ENCODE results near the gene ABCF1. TPM values are rescaled to one million over a fixed set of nuclear protein-coding genes. Genes with fewer than 3 reads are reported as not detected.

The ABCF1 gene
- total RNA-seq, 1 experiment from 2014 or later: 53.3 TPM

DNA sequence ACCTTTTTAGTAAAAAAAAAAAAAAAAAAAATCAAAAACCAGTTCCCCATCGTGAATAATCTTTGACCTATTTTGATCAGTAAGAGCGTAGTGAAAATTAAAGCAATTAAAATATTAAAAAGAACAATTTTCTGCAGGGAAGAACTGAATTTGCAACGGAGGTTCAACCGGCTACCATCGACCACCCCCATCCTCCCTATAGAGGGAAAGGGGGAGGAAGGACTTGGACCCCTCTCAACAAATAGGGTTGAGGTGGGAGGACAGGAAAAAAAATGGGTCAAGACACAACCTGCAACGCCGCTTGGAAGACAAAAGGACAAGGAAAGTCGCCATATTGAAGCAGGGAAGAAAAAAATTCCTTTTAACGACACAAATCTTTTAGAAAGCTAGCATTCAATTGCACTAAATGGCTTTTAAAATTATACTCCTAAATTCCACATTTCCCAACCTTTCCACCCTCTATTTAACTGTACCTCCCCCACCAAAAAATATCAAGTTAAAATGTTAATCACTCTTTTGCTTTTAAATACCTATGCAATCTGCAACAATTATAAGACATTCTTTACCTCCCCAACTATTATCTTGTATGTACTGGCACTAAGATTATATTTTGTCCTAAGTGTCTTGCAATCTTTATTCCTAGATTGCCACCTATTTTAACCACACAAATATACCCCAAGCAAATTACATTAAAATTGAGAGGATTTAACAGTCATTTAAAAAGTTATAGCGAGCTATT is 44.1 kb downstream of the ABCF1 start:
- H3K27me3 ChIP-seq (ENCODE audit: insufficient read depth, low read length): no peaks in the 10 kb centered on the region
- H3K4me1 ChIP-seq (ENCODE audit: control insufficient read depth in 1 of 2, insufficient read depth in 2 of 2, low read length in 2 of 2): peaks cover 13 to 40% of the 10 kb centered on the region in 2 experiments
- H3K9me2 ChIP-seq (ENCODE audit: insufficient read depth): no peaks in the 10 kb centered on the region
- no peaks in the 10 kb centered on the region for H3K9me3 ChIP-seq (ENCODE audit: control insufficient read depth in 1 of 2, insufficient read depth in 1 of 2, low read depth in 1 of 2, low read length in 2 of 2)
- ATAC-seq (no peak), DNase-seq (ENCODE audit: low read depth, low spot score) (peak; percentile 75)
- H3K4me2 ChIP-seq (ENCODE audit: low read length): peak overlapping the region; percentile 87
- H3K79me2 ChIP-seq (ENCODE audit: insufficient read depth, low read length): peaks cover 76% of the 10 kb centered on the region
- CTCF ChIA-PET: interaction anchor here (1.3 to 3.6 kb wide), 3 partner anchors 57 to 133 kb away, joined by 4 to 26 read pairs (median 5); partner anchors contain the start of gene DHX16
- POLR2A ChIA-PET: interaction anchor here (0.7 to 3.5 kb wide), 26 partner anchors 11 to 472 kb away, joined by 3 to 17 read pairs (median 6); partner anchors contain the start of genes ABCF1, ATAT1, GNL1 and MDC1
- no peaks in the 10 kb centered on the region; the same call in 1 of the 2 replicates for H4K20me1 ChIP-seq (ENCODE audit: insufficient read depth)
- peak; percentile 98 for TF ChIP-seq POLR2A (IDR thresholded peaks at IDR 0.05; ENCODE audit: borderline replicate concordance, extremely low read depth, insufficient read depth, insufficient read length)
- no peak for TF ChIP-seq CEBPB (IDR thresholded peaks at IDR 0.05; ENCODE audit: low read depth)
- peak; percentile 93 for TF ChIP-seq POLR2AphosphoS5 (IDR thresholded peaks at IDR 0.05; ENCODE audit: low read depth, low read length)
- H3K9ac ChIP-seq (ENCODE audit: low read length): peak overlapping the region; percentile 98
- peak overlapping the region; percentile 92 to 94 for H3K4me3 ChIP-seq (replicated peaks in 1 of 2; ENCODE audit: low read depth in 1 of 2, low read length in 2 of 2)
- BruUV-seq (replicated peaks): TSS peak; percentile 7
- RAD21 ChIA-PET (ENCODE audit: low non-redundant PET in 1 of 2, low total read pairs in 2 of 2, uncharacterized antibody in 2 of 2, unreplicated experiment in 2 of 2): interaction anchor here (0.5 to 0.7 kb wide), 2 partner anchors 17 to 19 kb away, joined by 3 to 4 read pairs; no protein-coding TSS in a partner anchor
- peak overlapping the region; percentile 87 for H3K27ac ChIP-seq (ENCODE audit: low read depth, low read length)
- peaks cover 14 to 33% of the 10 kb centered on the region in 2 experiments for H3K36me3 ChIP-seq (ENCODE audit: control insufficient read depth in 1 of 2, insufficient read depth in 2 of 2, low read length in 2 of 2)
- no peak overlapping the region for H2AFZ ChIP-seq (ENCODE audit: low read depth, low read length, poor library complexity, severe bottlenecking)
- intact Hi-C loops (cut with micrococcal nuclease): loop anchor here (10.0 kb wide), 1 partner anchor 199 kb away; no protein-coding TSS in a partner anchor

DNA sequence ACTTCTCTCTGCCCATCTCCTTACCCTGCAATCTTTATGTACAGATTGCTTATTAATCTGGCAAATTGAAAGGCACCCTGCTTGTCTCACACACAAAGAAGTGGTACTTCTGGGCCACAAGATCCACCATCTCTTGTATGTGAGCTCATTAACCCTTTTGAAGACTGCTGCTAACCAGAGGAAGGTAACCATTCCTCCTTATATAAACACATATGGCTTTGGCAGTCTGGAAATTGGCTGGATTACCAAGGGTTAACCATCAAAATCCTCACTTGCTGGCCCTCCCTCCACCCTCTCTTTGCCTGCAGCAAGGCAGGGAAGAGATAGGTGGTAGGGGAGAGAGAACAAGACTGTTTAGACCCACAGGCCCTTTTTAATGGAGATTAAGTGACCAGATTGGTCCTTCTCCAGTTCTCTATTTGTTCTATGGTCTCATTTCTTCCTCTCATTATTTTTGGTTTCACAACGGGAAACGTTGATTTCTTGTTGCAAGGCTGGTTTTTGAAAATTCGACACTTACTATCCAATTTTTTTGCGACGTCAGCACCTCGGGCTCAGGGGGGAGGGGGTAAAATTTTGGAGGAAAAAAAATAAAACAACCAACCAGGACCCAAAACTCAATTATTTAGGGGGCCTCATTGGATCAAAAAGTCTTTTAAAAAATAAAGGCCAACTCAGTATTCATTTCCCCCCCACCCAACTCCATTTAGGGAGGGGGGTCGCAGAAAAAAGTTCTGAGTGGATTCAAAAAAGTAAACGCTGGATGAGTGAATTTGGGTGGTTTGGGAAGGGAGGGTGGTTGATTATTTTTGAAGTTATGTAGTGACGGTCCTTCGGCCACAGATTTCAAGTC is 44.9 kb downstream of the ABCF1 start:
- BruUV-seq (replicated peaks): no TSS peak
- no peaks in the 10 kb centered on the region for H3K9me2 ChIP-seq (ENCODE audit: insufficient read depth)
- H3K4me1 ChIP-seq (ENCODE audit: control insufficient read depth in 1 of 2, insufficient read depth in 2 of 2, low read length in 2 of 2): peaks cover 13 to 40% of the 10 kb centered on the region in 2 experiments
- no peak overlapping the region for H2AFZ ChIP-seq (ENCODE audit: low read depth, low read length, poor library complexity, severe bottlenecking)
- H3K9me3 ChIP-seq (ENCODE audit: control insufficient read depth in 1 of 2, insufficient read depth in 1 of 2, low read depth in 1 of 2, low read length in 2 of 2): no peaks in the 10 kb centered on the region
- ATAC-seq: no peak
- no peaks in the 10 kb centered on the region; the same call in 1 of the 2 replicates for H4K20me1 ChIP-seq (ENCODE audit: insufficient read depth)
- intact Hi-C loops (cut with micrococcal nuclease): loop anchor here (2.0 to 10.0 kb wide), 2 partner anchors 57 to 199 kb away; partner anchors contain the start of gene DHX16
- DNase-seq (ENCODE audit: low read depth, low spot score): no peak
- CTCF ChIA-PET: interaction anchor here (1.3 kb wide), 2 partner anchors 56 to 134 kb away, joined by 4 to 5 read pairs; partner anchors contain the start of gene DHX16
- peak overlapping the region; percentile 87 for H3K27ac ChIP-seq (ENCODE audit: low read depth, low read length)
- H3K79me2 ChIP-seq (ENCODE audit: insufficient read depth, low read length): peaks cover 74% of the 10 kb centered on the region
- POLR2A ChIA-PET: interaction anchor here (0.9 to 3.5 kb wide), 15 partner anchors 10 to 267 kb away, joined by 3 to 17 read pairs (median 7); partner anchors contain the start of genes ABCF1, ATAT1, GNL1 and MDC1
- H3K4me2 ChIP-seq (ENCODE audit: low read length): peak overlapping the region; percentile 87
- peak overlapping the region; percentile 92 to 94 for H3K4me3 ChIP-seq (replicated peaks in 1 of 2; ENCODE audit: low read depth in 1 of 2, low read length in 2 of 2)
- RAD21 ChIA-PET (ENCODE audit: low non-redundant PET in 1 of 2, low total read pairs in 2 of 2, uncharacterized antibody in 2 of 2, unreplicated experiment in 2 of 2): no interaction called here
- H3K9ac ChIP-seq (ENCODE audit: low read length): peak overlapping the region; percentile 98
- peaks cover 16 to 32% of the 10 kb centered on the region in 2 experiments for H3K36me3 ChIP-seq (ENCODE audit: control insufficient read depth in 1 of 2, insufficient read depth in 2 of 2, low read length in 2 of 2)
- H3K27me3 ChIP-seq (ENCODE audit: insufficient read depth, low read length): no peaks in the 10 kb centered on the region
- TF ChIP-seq, protein P1, sequence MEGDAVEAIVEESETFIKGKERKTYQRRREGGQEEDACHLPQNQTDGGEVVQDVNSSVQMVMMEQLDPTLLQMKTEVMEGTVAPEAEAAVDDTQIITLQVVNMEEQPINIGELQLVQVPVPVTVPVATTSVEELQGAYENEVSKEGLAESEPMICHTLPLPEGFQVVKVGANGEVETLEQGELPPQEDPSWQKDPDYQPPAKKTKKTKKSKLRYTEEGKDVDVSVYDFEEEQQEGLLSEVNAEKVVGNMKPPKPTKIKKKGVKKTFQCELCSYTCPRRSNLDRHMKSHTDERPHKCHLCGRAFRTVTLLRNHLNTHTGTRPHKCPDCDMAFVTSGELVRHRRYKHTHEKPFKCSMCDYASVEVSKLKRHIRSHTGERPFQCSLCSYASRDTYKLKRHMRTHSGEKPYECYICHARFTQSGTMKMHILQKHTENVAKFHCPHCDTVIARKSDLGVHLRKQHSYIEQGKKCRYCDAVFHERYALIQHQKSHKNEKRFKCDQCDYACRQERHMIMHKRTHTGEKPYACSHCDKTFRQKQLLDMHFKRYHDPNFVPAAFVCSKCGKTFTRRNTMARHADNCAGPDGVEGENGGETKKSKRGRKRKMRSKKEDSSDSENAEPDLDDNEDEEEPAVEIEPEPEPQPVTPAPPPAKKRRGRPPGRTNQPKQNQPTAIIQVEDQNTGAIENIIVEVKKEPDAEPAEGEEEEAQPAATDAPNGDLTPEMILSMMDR (IDR thresholded peaks at IDR 0.05 in 2 of 3, conservative IDR thresholded peaks at IDR 0.05 in 1 of 3; ENCODE audit: borderline replicate concordance in 1 of 3, insufficient read depth in 1 of 3, low read depth in 2 of 3, low read length in 2 of 3): no peak
- TF ChIP-seq POLR2AphosphoS5 (IDR thresholded peaks at IDR 0.05; ENCODE audit: low read depth, low read length) (peak; percentile 57; the same call in 1 of the 2 replicates), ZNF274 (IDR thresholded peaks at IDR 0.05; ENCODE audit: low read depth, low read length) (no peak), POLR2A (IDR thresholded peaks at IDR 0.05; ENCODE audit: borderline replicate concordance, extremely low read depth, insufficient read depth, insufficient read length) (peak; percentile 73), EZH2 (IDR thresholded peaks at IDR 0.05) (no peak), CEBPB (IDR thresholded peaks at IDR 0.05; ENCODE audit: low read depth) (no peak), EZH2phosphoT487 (IDR thresholded peaks at IDR 0.05; ENCODE audit: borderline replicate concordance) (no peak)
- TF ChIP-seq, protein P2, sequence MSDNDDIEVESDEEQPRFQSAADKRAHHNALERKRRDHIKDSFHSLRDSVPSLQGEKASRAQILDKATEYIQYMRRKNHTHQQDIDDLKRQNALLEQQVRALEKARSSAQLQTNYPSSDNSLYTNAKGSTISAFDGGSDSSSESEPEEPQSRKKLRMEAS (IDR thresholded peaks at IDR 0.05): no peak

Data from HCT116 (cell line).